Measurements from ENCODE around the gene ZC3H12D. TPM values are rescaled to one million over a fixed set of nuclear protein-coding genes. Genes with fewer than 3 reads are reported as not detected.
"Not testable (repeated sequence)": the region's sequence is repeated elsewhere in the genome, so short reads cannot be mapped to it uniquely, and the experiment has no call there.

The ZC3H12D gene
- total RNA-seq, 2 experiments from 2014 or later = 124 to 129 TPM

GRCh38 chr6:149500096-149500495, 15.3 kb upstream of the ZC3H12D start:
- intact Hi-C loops (cut with micrococcal nuclease) = loop anchor here (2.0 to 10.0 kb wide), 2 partner anchors 15 to 285 kb away; partner anchors contain the start of gene ZC3H12D
- CTCF ChIA-PET = interaction anchor here (0.6 to 2.9 kb wide), 5 partner anchors 8 to 16 kb away, joined by 3 to 13 read pairs (median 3); partner anchors contain the start of gene ZC3H12D

GRCh38 chr6:149499066-149499465, 14.3 kb upstream of the ZC3H12D start:
- H3K4me1 Mint-ChIP-seq (ENCODE audit: low read depth) = peaks cover 82% of the 10 kb centered on the region
- H3K27me3 Mint-ChIP-seq = no peaks in the 10 kb centered on the region
- ChIA-PET POLR2A (interaction anchor here (0.8 to 1.6 kb wide), 4 partner anchors 9 to 23 kb away, joined by 3 to 10 read pairs (median 4); no protein-coding TSS in a partner anchor), CTCF (interaction anchor here (1.3 to 2.9 kb wide), 4 partner anchors 9 to 63 kb away, joined by 3 to 13 read pairs (median 6); partner anchors contain the start of gene ZC3H12D)
- no peak overlapping the region for H3K4me3 Mint-ChIP-seq
- intact Hi-C loops (cut with micrococcal nuclease) = loop anchor here (5.0 to 10.0 kb wide), 3 partner anchors 357 to 664 kb away; no protein-coding TSS in a partner anchor
- H3K9me3 Mint-ChIP-seq = no peaks in the 10 kb centered on the region
- peak overlapping the region; percentile 97 for H3K27ac Mint-ChIP-seq
- no peak for DNase-seq
- peaks cover 19% of the 10 kb centered on the region for H3K36me3 Mint-ChIP-seq

More at GRCh38 chr6:149500096-149500495, 15.3 kb upstream of the ZC3H12D start:
- Mint-ChIP-seq H3K4me3 (no peak overlapping the region), H3K4me1 (ENCODE audit: low read depth) (peaks cover 77% of the 10 kb centered on the region), H3K9me3 (no peaks in the 10 kb centered on the region), H3K27ac (peak overlapping the region; percentile 91), H3K36me3 (peaks cover 24% of the 10 kb centered on the region), H3K27me3 (no peaks in the 10 kb centered on the region)
- POLR2A ChIA-PET = interaction anchor here (0.8 to 1.6 kb wide), 2 partner anchors 8 to 14 kb away, joined by 5 to 10 read pairs; no protein-coding TSS in a partner anchor
- no peak for DNase-seq

GRCh38 chr6:149497365-149497764, 12.6 kb upstream of the ZC3H12D start:
- Mint-ChIP-seq H3K4me1 (ENCODE audit: low read depth) (peaks cover 86% of the 10 kb centered on the region), H3K36me3 (peaks cover 18% of the 10 kb centered on the region), H3K27ac (peak overlapping the region; percentile 97), H3K27me3 (no peaks in the 10 kb centered on the region), H3K4me3 (peak overlapping the region; percentile 74), H3K9me3 (no peaks in the 10 kb centered on the region)
- POLR2A ChIA-PET = interaction anchor here (2.8 to 4.8 kb wide), 3 partner anchors 11 to 18 kb away, joined by 14 to 40 read pairs (median 17); no protein-coding TSS in a partner anchor
- DNase-seq = no peak
- intact Hi-C loops (cut with micrococcal nuclease) = loop anchor here (2.0 to 10.0 kb wide), 4 partner anchors 179 to 663 kb away; no protein-coding TSS in a partner anchor
- CTCF ChIA-PET = interaction anchor here (1.3 to 4.6 kb wide), 2 partner anchors 12 to 20 kb away, joined by 7 to 53 read pairs; partner anchors contain the start of gene ZC3H12D

- intact Hi-C loops (cut with micrococcal nuclease) = loop anchor here (2.0 to 10.0 kb wide), 4 partner anchors 178 to 662 kb away; no protein-coding TSS in a partner anchor
- peaks cover 18% of the 10 kb centered on the region for H3K36me3 Mint-ChIP-seq
- H3K4me1 Mint-ChIP-seq (ENCODE audit: low read depth) = peaks cover 84% of the 10 kb centered on the region
- H3K27ac Mint-ChIP-seq = peak overlapping the region; percentile 97
- DNase-seq = peak; percentile 69
- H3K9me3 Mint-ChIP-seq, H3K27me3 Mint-ChIP-seq: not testable (repeated sequence)
- H3K4me3 Mint-ChIP-seq = peak overlapping the region; percentile 74
- CTCF ChIA-PET = interaction anchor here (1.0 to 4.6 kb wide), 3 partner anchors 12 to 21 kb away, joined by 6 to 53 read pairs (median 7); partner anchors contain the start of gene ZC3H12D
- POLR2A ChIA-PET = interaction anchor here (0.9 to 4.8 kb wide), 7 partner anchors 12 to 178 kb away, joined by 3 to 40 read pairs (median 14); partner anchors contain the start of gene PPIL4
These were observed 11.8 kb upstream of the ZC3H12D start for GRCh38 chr6:149496597-149496996.

- DNase-seq = peak; percentile 53
- POLR2A ChIA-PET = interaction anchor here (0.6 to 4.8 kb wide), 13 partner anchors 9 to 464 kb away, joined by 3 to 40 read pairs (median 5); partner anchors contain the start of gene PPIL4
These were observed 10.7 kb upstream of the ZC3H12D start for GRCh38 chr6:149495349-149496016.

GRCh38 chr6:149494810-149495209, 10.0 kb upstream of the ZC3H12D start:
- Mint-ChIP-seq H3K27ac (peak overlapping the region; percentile 97), H3K36me3 (peaks cover 10% of the 10 kb centered on the region), H3K4me3 (peak overlapping the region; percentile 74), H3K4me1 (ENCODE audit: low read depth) (peaks cover 78% of the 10 kb centered on the region)
- DNase-seq = peak; percentile 83
- CTCF ChIA-PET = interaction anchor here (1.1 to 7.3 kb wide), 7 partner anchors 8 to 466 kb away, joined by 5 to 53 read pairs (median 9); partner anchors contain the start of gene ZC3H12D
- POLR2A ChIA-PET = interaction anchor here (0.6 to 4.8 kb wide), 12 partner anchors 9 to 463 kb away, joined by 3 to 40 read pairs (median 6); partner anchors contain the start of gene PPIL4
- H3K9me3 Mint-ChIP-seq, H3K27me3 Mint-ChIP-seq: not testable (repeated sequence)
- intact Hi-C loops (cut with micrococcal nuclease) = loop anchor here (1.0 to 10.0 kb wide), 6 partner anchors 10 to 660 kb away; partner anchors contain the start of gene ZC3H12D

More at GRCh38 chr6:149495349-149496016, 10.7 kb upstream of the ZC3H12D start:
- H3K9me3 Mint-ChIP-seq, H3K27me3 Mint-ChIP-seq: not testable (repeated sequence)
- H3K4me1 Mint-ChIP-seq (ENCODE audit: low read depth) = peaks cover 79% of the 10 kb centered on the region
- peak overlapping the region; percentile 97 for H3K27ac Mint-ChIP-seq
- intact Hi-C loops (cut with micrococcal nuclease) = loop anchor here (1.0 to 10.0 kb wide), 7 partner anchors 10 to 661 kb away; partner anchors contain the start of gene ZC3H12D
- CTCF ChIA-PET = interaction anchor here (1.1 to 7.3 kb wide), 7 partner anchors 7 to 467 kb away, joined by 5 to 53 read pairs (median 9); partner anchors contain the start of gene ZC3H12D
- H3K36me3 Mint-ChIP-seq = peaks cover 16% of the 10 kb centered on the region
- H3K4me3 Mint-ChIP-seq = peak overlapping the region; percentile 74

GRCh38 chr6:149493761-149494320, 9.0 kb upstream of the ZC3H12D start:
- ChIA-PET POLR2A (interaction anchor here (0.8 to 4.8 kb wide), 4 partner anchors 14 to 461 kb away, joined by 3 to 40 read pairs (median 18); no protein-coding TSS in a partner anchor), CTCF (interaction anchor here (0.5 to 7.3 kb wide), 8 partner anchors 9 to 463 kb away, joined by 3 to 53 read pairs (median 8); partner anchors contain the start of gene ZC3H12D)
- peaks cover 79% of the 10 kb centered on the region for H3K4me1 Mint-ChIP-seq (ENCODE audit: low read depth)
- peak overlapping the region; percentile 1 for H3K4me3 Mint-ChIP-seq
- peak overlapping the region; percentile 97 for H3K27ac Mint-ChIP-seq
- no peaks in the 10 kb centered on the region for H3K9me3 Mint-ChIP-seq
- H3K36me3 Mint-ChIP-seq = peaks cover 9% of the 10 kb centered on the region
- H3K27me3 Mint-ChIP-seq = no peaks in the 10 kb centered on the region
- intact Hi-C loops (cut with micrococcal nuclease) = loop anchor here (10.0 kb wide), 1 partner anchor 659 kb away; no protein-coding TSS in a partner anchor
- DNase-seq = no peak

GRCh38 chr6:149492798-149493343, 8.1 kb upstream of the ZC3H12D start:
- no peak for DNase-seq
- ChIA-PET CTCF (interaction anchor here (0.5 to 7.3 kb wide), 7 partner anchors 8 to 462 kb away, joined by 3 to 53 read pairs (median 7); partner anchors contain the start of gene ZC3H12D), POLR2A (interaction anchor here (4.8 kb wide), 1 partner anchor 15 kb away, joined by 40 read pairs; no protein-coding TSS in a partner anchor)
- Mint-ChIP-seq H3K9me3 (no peaks in the 10 kb centered on the region), H3K36me3 (peaks cover 7% of the 10 kb centered on the region), H3K4me1 (ENCODE audit: low read depth) (peaks cover 82% of the 10 kb centered on the region), H3K27me3 (no peaks in the 10 kb centered on the region), H3K4me3 (no peak overlapping the region), H3K27ac (peak overlapping the region; percentile 97)
- intact Hi-C loops (cut with micrococcal nuclease) = loop anchor here (10.0 kb wide), 1 partner anchor 658 kb away; no protein-coding TSS in a partner anchor

- H3K36me3 Mint-ChIP-seq = peaks cover 2% of the 10 kb centered on the region
- peaks cover 68% of the 10 kb centered on the region for H3K4me1 Mint-ChIP-seq (ENCODE audit: low read depth)
- no peak for DNase-seq
- CTCF ChIA-PET = interaction anchor here (0.8 to 7.3 kb wide), 2 partner anchors 10 to 27 kb away, joined by 3 to 49 read pairs; no protein-coding TSS in a partner anchor
- no peaks in the 10 kb centered on the region for H3K27me3 Mint-ChIP-seq
- no peaks in the 10 kb centered on the region for H3K9me3 Mint-ChIP-seq
- POLR2A ChIA-PET = interaction anchor here (0.9 to 1.5 kb wide), 3 partner anchors 10 to 26 kb away, joined by 3 to 6 read pairs (median 4); no protein-coding TSS in a partner anchor
- H3K27ac Mint-ChIP-seq = peak overlapping the region; percentile 5
- H3K4me3 Mint-ChIP-seq = no peak overlapping the region
- intact Hi-C loops (cut with micrococcal nuclease) = loop anchor here (5.0 to 10.0 kb wide), 3 partner anchors 77 to 655 kb away; partner anchors contain the start of genes GINM1, NUP43 and PCMT1
These were observed 5.2 kb upstream of the ZC3H12D start for GRCh38 chr6:149489967-149490366.

GRCh38 chr6:149488815-149489214, 4.0 kb upstream of the ZC3H12D start:
- intact Hi-C loops (cut with micrococcal nuclease) = loop anchor here (5.0 kb wide), 2 partner anchors 78 to 258 kb away; partner anchors contain the start of genes GINM1, NUP43 and PCMT1
- ChIA-PET CTCF (interaction anchor here (1.3 to 7.3 kb wide), 2 partner anchors 28 to 57 kb away, joined by 3 to 49 read pairs; no protein-coding TSS in a partner anchor), POLR2A (interaction anchor here (0.9 to 1.4 kb wide), 3 partner anchors 9 to 27 kb away, joined by 3 to 4 read pairs (median 4); no protein-coding TSS in a partner anchor)
- DNase-seq = peak; percentile 69
- Mint-ChIP-seq H3K27ac (peak overlapping the region; percentile 72), H3K4me3 (no peak overlapping the region), H3K36me3 (peaks cover 11% of the 10 kb centered on the region), H3K9me3 (no peaks in the 10 kb centered on the region), H3K4me1 (ENCODE audit: low read depth) (peaks cover 57% of the 10 kb centered on the region), H3K27me3 (no peaks in the 10 kb centered on the region)
